Endometrium (tissue), 2 donors: ENCODE data around the gene HSP90AB1.
"Not testable (repeated sequence)": the region's sequence is repeated elsewhere in the genome, so short reads cannot be mapped to it uniquely, and the experiment has no call there.

Experiments used
- FAIRE-seq: peaks from 2 replicates; lab custom pipeline; 2012; peaks lifted over from hg19 to GRCh38; lab: Jason Lieb, UNC
- donor health status: control.
- donor health status: control.

Gene HSP90AB1

GRCh38 chr6:44222486-44223318 lies 24.2 kb upstream of the HSP90AB1 start:
- no peak for FAIRE-seq

GRCh38 chr6:44223319-44224028 lies 23.4 kb upstream of the HSP90AB1 start, which contains the start of gene SLC29A1:
SLC29A1 (plus strand) TSS chr6:44223595; CDS start chr6:44227314, 3,719 bp downstream.
- no peak for FAIRE-seq

- FAIRE-seq: no peak
These were observed 22.6 kb upstream of the HSP90AB1 start for GRCh38 chr6:44224029-44224964.

DNA sequence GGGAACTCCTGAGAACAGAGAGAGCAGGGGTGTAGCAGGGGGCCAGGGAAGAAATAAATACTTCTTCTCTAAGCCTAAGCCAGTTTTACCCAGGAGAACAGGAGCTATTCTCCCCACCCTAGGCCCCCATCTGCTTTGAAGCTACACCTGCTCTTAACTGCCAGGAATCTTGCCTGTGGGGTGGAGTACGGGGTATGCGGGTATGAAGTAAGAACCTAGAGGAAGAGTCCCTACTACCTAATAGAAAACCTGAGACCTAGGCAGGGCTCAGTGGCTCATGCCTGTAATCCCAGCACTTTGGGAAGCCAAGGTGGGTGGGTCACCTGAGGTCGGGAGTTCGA lies 22.0 kb upstream of the HSP90AB1 start:
- FAIRE-seq: no peak

DNA sequence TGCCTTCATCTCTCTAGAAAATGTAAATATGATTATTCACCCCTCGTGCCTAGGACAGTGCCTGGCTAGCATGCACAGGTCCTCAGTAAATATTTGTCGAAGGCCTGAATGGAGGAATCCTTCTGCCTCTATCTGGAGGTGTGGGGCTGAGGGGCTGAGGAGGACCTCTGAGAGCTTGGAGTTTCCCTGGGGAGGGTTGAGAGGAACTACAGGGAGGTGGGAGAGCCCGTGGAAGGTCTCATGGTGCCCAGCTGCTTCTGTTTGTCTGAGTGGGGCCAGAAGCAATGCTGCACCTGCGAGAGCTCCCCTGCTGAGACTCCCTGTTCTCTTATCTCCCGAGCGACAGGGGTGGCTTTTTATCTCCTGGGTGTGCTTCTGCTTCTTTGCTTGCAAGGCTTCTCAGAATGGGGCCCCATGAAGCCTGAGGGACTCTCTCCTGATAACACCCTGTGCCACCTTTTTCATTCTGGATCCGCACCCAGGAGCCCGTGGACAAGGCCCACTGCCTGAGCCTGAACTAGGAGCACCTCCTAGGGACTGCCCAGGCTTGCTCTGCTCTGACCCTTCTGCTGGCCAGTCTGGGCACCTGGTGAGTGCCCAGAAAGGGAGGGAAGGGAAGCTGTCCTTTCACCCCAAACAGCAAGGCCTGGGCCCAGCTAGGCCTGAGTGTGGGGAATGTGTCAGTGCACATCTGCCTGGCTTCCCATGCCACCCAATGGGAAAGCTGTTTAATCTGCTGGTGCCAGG lies 21.1 kb upstream of the HSP90AB1 start:
- no peak for FAIRE-seq

GRCh38 chr6:44226368-44227147 lies 20.3 kb upstream of the HSP90AB1 start:
- no peak for FAIRE-seq

DNA sequence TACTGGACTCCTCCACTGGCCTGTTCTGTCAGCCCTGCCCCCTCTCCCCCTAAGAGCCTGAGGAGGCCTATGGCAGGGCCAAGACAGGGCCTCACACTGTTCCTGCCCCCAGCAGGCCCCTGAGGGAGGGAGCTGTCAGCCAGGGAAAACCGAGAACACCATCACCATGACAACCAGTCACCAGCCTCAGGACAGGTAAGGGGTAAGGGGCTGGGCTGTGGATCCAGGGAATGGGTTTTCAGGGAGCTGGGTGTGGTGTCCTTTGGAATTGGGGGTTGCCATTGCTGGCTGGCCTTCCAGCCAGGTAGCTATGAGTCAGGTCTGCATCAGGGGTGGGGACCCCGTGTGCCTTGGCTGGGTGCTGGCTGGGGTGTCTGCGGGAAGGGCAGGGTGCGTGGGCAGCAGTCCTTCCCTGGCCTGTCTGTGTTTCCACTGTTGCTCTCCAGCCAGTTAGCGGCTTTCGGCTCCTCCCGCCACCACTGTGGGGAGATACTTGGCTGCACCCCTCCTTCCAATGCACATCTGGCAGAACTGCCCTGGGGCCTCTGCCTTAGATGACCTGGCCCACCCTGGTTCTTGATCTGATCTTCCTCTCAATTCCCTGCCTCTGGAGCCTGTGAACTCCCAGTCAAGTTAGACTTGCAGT lies 19.6 kb upstream of the HSP90AB1 start:
- no peak for FAIRE-seq

GRCh38 chr6:44228031-44228430 lies 18.9 kb upstream of the HSP90AB1 start:
- no peak for FAIRE-seq

DNA sequence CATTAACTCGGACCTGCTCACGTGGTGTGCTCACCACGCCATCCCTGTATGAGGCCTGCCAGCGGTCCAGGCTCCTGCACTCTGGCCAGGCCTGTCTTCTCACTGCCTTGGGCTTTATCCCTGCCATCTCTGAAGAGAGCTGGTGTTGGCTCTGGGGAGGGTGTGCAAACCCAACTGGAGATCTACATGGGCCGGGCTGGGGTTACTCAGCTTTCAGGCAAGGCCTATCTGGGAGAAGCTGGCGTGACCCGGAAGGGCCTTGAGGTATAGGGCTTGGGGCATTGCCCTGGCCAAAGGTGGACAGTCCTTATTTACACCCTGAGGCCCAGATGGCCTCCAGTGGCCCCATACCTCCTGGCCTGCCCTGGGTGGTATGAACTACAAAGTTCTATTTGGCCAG lies 18.5 kb upstream of the HSP90AB1 start:
- no peak for FAIRE-seq

DNA sequence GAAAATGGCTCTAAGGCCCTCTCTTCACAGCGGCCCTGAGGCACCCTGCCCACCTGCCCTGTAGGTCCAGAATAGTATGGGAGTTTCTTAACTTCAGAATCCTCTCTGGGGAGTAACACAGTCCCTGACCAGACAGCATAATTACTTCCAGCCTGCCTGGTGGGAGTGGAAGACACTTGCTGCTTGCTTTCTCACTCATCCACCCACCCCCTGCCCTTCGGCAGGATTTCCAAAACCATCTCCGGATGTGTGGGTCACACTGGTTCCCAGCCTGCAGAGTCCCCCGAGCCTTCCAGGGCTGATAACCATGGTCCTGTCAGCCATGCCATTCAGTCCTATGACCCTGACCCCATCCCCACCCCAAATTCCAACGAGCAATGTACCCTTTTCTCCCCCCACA lies 18.1 kb upstream of the HSP90AB1 start:
- FAIRE-seq: no peak

DNA sequence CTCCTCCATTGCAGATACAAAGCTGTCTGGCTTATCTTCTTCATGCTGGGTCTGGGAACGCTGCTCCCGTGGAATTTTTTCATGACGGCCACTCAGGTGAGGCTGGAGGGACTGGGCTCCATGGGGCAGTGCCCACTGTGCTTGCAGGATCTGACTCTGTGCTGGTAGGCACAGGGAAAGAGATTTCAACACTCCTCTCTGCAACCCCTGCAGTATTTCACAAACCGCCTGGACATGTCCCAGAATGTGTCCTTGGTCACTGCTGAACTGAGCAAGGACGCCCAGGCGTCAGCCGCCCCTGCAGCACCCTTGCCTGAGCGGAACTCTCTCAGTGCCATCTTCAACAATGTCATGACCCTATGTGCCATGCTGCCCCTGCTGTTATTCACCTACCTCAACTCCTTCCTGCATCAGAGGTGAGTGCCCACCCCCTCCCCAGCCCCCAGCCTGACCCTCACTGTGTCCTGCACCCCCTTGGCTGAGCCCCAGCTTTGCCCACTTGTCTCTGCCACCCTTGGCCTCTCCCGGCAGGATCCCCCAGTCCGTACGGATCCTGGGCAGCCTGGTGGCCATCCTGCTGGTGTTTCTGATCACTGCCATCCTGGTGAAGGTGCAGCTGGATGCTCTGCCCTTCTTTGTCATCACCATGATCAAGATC lies 17.4 kb upstream of the HSP90AB1 start:
- no peak for FAIRE-seq

GRCh38 chr6:44230034-44230675 lies 16.7 kb upstream of the HSP90AB1 start:
- FAIRE-seq: no peak

GRCh38 chr6:44231426-44231825 lies 15.5 kb upstream of the HSP90AB1 start:
- not testable (repeated sequence) for FAIRE-seq

- no peak for FAIRE-seq
These were observed 14.0 kb upstream of the HSP90AB1 start for GRCh38 chr6:44232676-44233566.

- FAIRE-seq: no peak
These were observed 13.3 kb upstream of the HSP90AB1 start for GRCh38 chr6:44233567-44234100.

DNA sequence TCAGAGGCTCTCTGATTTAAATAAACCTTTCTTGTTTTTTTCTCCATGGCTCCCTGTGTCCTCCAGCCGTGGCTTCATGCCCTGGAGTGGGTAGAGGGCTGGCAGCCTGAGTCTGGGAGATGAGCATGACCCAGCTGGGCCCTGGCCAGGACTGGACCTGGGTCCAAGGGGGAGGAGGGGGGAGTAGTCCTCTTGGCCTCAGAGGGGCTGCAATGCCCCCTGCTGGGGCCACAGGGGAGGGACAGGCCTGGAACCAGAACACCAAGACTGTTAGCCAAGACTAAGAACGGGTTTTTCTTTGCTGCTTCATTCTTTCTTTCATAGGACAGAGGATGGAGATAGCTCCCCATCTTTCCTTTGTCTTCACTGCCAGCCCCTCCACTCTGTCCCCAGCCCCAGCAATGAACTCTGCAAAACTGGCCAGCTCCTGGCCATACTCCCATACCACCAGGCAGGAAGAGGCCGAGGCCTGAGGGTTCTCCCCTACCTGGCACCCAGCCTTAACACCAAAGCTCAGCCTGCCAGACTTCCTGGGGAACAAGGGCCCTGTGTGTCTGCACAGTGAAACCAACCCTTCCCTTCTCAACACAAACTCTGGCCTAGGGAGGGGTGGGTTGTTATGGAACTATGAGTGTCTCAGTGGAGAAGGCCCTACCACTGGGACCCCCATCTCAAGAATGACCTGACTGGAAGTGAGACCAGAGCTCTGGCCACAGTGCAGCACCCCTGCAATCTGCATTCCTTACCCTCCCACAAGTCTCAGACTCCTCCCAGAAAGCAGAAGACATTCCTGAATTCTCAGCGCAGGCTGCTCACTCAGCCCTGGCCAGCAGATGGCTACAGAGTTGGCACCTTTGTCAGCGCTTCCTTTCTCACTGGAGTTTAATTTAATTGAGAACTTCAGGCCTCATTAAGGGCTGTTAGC lies 12.5 kb upstream of the HSP90AB1 start:
- FAIRE-seq: no peak

GRCh38 chr6:44235269-44235668 lies 11.6 kb upstream of the HSP90AB1 start:
- no peak for FAIRE-seq
